ENCODE measurements around the gene ZMYND8.

GRCh38 chr20:47243003-47243402, 113.5 kb downstream of the ZMYND8 start:
- no peak for TF ChIP-seq CTCF (conservative IDR thresholded peaks at IDR 0.05; ENCODE audit: low read depth, low read length)
- TF ChIP-seq USF2 (IDR thresholded peaks at IDR 0.05; ENCODE audit: low read depth, low read length): no peak
- TF ChIP-seq MXI1 (IDR thresholded peaks at IDR 0.05; ENCODE audit: borderline replicate concordance, low read depth, low read length): no peak
- TF ChIP-seq RFX5 (IDR thresholded peaks at IDR 0.05; ENCODE audit: low read depth, low read length): no peak
- no peak for TF ChIP-seq POLR2A (IDR thresholded peaks at IDR 0.05; ENCODE audit: low read depth, low read length)
- no peak for TF ChIP-seq CHD1 (IDR thresholded peaks at IDR 0.05; ENCODE audit: low read depth, low read length)
- TF ChIP-seq RCOR1 (IDR thresholded peaks at IDR 0.05; ENCODE audit: insufficient replicate concordance, low read length): no peak
- no peak for TF ChIP-seq SMC3 (IDR thresholded peaks at IDR 0.05; ENCODE audit: low read depth, low read length)

Measured in IMR-90 (cell line).